HG03139 (cell line): Measurements from ENCODE around the gene RAD51B.

Source experiments
- ATAC-seq: cut with Tn5 transposase; IDR thresholded peaks from one replicate; pipeline ENCODE4 v1.9.1; 2021; ENCODE audit not compliant: unreplicated experiment

RAD51B gene

DNA sequence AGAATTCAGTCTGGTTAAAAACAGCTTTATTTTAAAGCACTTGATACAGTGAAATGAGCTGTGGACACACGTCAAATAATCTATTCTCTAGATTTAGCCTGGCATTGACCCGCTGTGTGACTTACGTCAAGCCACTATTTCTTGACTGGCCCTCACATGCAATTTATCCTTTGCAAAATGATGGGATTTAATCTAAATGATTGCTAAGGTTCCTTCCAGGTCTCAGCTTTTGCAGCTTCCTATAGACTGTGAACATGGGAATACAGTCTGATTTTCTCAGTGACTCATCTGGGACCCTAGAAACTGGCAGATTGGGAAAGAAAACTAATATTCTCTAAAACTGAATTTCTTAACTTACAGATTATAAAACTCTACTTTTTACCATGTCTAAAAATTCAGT lies 409.1 kb downstream of the RAD51B start:
- ATAC-seq, result no peak

DNA sequence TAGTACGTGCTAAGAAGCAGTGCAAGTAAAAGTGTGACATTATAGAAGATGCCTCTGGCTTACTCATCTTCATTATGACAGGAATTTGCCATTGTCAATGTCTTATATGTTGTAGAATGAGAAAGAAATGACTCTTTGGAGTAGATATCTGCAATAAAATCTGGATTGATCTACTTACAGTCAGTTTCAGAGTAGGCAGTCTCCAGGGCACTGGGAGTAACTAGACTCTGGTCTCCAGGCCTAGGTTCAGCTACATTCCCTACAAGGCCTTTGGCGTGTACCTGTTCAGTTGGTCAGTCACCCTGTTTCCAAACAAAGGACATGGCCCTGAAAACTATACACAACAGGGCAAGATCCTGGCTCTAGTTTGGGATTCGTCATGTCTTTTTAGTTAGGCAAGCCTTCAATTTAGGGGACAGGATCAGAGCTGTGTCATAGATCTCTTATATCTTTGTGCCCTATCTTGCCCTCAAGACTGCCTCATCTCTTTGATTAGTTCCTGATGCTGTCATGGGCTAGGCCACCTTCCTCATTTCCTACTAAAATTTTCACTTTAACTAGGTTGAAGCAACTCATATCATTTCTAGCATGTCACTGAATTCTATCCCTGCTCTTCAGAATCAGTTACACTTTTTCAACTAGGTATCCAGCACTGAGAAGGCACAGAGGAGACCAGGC lies 410.0 kb downstream of the RAD51B start:
- no peak for ATAC-seq

DNA sequence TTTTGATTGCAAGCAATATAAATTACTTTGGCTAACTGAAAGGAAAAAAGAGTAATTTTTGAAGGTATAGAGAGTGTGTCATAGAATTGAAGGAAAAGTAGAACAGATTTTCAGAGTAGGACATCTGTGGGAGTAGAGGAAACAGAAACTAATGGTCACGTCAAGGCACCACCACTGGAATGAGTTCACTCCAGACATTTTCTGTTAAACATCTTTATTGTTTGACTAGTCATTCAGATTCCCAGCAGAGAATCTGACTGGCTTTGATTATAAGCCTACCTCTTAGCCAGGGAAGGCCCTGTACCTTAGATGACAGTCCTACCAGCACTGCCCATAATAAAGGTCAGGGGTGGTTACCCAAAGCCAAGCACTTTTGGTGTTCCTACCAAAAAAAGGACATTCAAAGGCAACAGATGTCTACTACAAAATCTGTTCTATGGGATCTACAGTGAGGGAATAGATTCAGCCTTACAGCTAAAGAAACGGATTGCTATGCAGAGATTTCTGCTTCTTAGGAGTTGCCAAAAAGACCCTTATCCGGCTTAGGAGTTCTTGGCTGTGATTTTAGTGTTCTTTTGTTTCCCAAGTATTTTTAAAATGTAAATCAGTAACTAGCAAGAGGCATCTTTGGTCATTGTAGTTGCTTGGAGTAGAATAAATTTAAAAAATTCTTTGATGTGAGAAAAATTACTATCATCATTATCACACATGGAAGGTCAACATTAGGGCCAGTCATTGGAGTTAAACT lies 410.8 kb downstream of the RAD51B start:
- no peak for ATAC-seq

DNA sequence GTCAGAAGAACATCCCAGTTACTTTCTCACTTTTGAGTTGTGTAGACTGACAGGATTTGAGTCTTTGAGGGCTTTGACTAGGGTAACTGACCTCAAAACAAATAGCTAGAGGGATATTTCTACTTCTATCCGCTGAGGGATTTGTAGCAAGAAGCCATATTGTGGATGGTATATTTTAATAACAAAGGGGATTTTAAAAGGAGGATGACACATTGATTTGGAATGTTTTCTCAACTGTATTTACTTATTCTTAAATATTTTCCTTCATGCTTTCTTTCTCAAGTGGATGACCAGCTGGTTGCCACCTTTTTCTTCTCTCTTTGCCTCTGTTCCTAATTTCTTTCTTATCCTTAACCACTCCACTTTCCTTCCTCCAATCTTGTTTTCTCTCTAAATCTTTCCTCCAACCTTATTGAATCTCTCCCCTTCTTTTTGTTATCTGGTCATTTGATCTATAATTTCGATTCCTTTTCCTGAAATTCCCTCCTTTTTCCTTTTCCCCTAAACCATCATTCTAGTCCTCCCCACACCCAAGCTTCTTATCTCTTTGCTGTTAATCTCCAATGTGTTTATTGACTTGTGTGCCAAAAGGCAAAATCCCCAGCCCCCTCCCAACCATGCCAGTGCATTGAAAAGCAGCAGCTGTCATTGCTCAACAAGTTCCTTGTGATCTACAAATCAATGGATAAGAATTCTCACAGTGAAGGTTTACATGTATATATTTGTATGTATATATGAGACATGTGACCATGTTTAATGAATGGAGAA lies 411.6 kb downstream of the RAD51B start:
- no peak for ATAC-seq

DNA sequence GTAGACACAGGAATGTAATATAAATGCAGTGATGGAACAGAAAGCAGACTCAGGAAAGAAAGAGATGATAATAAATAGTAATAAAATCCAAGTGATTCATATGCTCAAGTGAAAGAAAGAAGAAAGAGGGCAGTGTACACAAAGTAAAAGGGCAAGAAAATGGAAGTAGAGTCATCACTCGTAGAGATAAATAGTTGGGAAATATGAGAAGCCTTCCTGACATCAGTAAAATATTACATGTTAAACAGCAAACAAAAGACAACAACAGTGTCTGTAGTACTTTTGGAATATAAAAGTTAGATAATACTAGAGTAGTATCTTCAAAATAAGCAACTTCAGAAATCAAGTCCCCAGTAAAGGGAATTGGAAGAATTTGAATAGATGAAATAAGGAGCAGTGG lies 412.3 kb downstream of the RAD51B start:
- ATAC-seq, result no peak

DNA sequence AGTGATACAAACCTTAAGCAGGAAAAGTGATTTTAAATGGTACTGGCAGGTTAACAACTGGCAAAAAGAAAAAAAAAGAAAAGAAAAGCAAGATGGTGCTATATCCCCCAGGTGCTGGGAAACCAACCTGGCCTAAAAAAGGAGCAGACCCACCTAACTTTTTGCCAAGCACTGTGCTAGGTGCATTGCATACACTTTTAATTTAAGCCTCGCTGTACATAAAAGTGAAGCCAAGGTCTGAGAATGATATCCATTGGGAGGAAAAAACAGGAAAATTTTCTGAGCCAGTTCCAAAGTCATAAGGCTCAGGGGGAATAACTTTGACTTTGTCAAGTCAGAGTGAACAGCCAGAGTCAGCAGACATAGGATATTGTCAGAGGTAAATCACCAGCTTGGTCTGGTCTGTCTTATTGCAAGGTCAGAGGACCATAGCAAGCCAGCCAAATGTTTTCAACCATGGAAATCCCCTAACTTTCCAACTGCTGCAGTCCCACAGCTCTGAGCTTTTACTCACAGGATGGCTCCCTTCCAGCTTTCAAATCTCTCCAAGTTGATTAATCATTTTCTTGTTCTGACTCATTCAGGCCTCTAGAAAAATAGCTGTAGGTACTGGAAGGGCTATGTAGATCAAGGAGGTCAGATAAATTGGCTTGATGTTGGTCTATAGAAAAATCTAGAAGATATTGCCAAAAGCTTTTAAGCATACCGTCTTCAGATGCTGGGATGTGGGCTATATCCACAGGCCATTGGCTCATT lies 412.9 kb downstream of the RAD51B start:
- peak; percentile 76 for ATAC-seq

DNA sequence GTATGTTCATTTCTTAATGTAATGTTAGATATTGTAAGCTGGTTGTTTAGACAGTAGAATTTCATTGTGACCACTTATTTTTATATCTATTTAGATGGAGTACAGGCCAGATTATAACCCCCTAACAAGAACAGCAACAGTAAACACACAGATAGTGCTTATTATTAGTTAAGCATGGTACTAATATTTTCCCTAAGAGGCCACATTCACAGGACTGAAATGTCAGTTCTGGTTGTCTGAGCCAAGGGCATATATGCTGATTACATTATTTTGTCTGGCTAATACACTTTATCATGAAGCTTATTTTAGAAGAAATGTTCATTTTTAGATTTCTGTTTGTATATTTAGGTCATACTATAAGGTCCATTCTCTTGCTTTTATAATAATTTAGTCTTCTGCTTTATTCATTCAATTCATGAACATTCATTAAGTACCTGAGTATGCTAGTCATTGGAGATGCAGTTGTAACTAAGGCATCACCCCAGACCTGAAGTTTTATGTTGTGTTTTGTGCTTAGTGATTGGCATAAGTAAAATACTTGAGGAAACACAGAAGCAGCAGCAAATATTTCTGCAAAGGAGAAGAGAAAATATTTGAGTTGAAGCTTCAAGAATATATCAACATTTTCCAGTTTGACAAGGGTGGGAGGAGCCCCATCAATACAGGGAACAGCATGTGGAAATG lies 413.7 kb downstream of the RAD51B start:
- no peak for ATAC-seq

DNA sequence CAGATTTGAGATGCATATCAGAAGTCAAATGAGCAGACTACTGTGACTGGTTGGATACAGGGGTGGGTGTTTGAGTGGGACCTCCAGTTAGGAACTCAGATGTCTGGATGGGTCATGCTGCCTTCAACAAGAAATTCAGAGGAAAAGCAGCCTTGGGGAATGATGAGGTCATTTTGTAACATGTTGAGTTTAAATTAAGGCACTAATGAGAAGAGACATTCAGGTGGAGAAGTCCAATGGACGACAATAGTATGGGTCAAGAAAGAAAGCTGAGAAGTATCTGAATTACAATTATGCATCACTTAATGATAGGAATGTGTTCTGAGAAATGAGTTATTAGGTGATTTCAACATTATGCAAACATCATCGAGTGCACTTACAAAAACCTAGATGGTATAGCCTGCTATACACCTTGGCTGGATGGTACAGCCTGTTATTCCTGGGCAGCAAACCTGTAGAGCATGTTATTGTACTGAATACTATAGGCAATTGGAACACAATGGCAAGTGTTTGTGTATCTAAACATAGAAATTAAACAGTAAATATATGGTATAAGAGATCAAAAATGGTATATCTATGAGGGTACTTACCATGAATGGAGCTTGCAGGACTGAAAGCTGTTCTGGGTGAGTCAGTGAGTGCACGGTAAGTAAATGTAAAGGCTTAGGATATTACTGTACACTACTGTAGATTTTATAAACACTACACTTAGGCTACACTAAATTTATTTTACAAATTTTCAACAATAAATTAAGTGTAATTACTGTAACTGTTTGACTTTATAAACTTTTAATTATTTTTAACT lies 414.7 kb downstream of the RAD51B start:
- ATAC-seq, result no peak

DNA sequence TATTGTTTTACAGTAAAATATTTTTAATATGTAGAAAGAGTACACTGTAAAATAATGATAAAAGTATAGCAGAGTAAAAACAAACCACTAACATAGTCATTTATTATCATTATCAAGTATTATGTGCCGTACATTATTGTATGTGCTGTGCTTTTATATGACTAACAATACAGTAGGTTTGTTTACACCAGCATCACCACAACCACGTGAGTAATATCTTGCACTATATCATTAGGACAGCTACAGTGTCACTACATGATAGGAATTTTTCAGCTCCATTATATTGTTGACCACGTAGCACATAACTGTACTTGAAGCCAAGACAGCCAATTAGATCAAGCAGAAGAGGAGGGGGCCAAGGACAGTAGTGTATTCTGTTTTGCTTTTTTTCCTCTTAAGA lies 415.4 kb downstream of the RAD51B start:
- ATAC-seq, result no peak

DNA sequence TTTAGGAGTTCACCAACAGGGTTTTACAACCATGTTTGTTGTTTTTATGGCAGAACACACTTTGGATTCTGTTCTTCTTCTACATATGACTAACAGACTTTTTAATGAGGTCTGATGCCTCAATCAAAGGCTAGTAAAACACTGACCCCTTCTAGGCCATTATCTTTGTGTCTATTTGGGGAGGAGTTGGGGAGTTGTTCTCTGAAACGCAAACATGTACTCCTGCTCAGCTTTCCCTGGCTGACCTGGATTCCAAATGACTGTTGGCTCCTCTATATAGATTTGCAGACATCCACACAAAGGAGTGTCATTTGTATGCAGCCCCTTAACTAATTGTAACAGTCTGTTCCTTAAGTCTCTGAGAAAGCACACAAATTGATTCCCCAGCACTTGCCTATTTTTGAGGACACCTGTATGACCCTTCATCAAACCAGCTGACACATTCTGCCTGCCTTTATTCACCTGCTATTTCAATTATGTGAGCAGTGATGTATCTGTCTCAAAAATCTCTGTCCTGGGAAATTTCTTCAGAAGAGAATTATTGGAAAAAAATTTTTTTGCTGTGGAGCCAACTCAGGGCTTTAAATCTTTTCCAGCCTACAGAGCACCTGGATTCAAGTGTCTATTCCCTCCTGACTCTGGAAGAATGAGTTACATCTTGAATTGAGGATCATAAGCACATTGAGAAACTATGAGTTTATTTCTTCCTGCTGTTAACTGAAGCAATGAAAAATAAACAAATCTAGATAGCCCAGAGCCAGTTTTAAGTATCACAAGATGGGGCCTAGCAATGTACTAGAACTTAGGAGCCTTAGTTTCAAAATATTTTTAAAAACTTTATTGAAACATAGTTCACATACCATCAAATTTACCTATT lies 417.2 kb downstream of the RAD51B start:
- ATAC-seq, result no peak

DNA sequence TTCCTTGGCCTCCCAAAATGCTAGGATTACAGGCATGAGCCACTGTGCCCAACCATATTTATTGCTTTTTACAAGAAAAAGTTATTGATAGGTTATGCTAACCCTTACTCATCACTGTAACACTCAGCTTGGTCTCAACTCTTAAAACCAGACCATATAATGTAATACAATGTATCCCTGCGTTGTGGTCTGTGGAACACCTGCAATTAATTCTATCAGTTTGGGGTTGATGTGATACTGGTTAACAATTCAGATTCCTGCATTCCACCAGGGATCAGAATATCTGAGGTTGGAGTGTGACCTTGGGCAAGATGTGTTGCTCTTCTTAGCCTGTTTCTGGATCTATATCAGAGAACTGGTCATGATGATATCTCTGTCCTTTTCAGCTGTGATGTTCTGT lies 419.0 kb downstream of the RAD51B start:
- ATAC-seq, result no peak

DNA sequence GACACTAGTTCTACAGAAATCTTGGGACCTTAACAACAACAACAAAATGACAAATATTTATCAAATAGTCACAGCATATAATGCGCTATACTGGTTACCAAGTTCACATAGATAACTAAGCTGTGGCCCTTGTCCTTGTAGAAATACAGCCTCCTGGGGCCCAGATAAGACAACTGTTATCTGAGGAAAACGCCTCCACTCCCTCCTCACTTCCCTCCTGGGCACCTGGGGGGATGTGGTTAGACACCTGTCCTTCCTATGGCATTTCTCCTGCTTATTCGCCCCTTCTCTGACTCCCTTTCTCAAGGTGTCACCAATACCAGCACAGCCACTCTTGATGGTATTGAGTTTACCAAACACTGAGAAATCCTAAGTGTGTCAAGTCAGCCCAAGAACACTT lies 419.4 kb downstream of the RAD51B start:
- ATAC-seq, result no peak

DNA sequence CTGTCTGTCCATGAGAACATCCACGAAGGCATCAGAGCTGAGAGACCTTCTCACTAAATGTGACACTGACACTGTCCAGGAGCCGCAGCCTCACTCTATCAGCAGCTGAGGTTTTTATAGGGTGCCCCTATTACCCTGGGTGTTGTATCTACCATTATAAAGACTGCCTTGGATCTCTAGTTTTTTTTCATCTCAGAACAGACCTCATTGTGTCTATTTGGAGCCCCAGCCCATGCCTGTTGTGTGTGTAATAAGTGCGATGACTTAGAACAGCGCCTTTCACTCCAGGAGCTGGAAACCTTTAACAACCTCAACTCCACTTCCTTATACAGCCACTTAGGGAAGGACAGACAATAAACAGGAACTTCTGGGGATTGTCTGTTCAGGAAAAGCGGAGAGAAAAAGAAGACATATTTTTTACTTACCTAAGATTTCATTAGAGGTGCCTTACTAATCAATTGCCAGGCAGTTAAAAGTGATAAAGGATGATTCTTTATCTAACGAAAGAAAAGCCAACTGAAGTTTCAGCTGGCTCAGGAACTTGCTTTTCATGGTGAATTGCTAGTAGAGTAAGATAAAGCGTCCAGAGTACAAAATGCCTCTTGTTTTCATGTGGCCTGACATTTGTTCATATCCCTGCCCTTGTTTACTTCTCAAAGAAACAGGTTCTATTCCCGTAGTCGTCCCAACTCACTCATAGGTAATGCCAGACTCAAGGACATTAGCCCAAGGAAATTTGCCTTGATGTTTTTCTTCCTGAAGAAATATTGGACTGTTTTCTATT lies 420.6 kb downstream of the RAD51B start:
- no peak for ATAC-seq

DNA sequence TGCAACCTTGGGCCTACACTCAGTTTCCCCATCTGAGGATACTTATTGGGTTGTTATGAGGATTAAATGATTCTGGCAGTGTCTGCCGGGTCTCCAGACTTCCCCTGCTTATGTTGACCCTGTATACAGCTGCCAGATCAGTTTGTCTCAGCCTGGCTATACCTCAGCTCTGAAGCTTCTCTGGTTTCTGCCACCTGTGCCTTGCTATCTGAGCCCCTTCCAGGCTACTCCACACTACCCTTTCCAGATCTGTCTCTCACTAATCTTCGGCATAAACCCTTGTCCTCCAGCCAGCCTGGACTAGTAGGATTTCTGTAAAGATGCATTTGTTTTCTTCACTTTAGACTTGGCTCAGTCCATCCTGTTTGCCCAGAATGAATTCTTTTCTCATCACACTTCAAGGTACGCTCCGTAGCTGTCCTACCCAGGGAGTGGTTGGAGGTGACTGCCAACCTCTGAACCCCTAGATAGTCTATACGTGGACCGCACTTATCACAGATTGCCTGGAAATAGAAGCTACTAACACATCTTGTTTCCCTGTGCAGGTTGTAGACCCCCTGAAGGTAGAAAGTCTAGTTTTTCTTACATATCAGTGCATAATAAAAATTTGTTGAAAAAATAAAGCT lies 422.4 kb downstream of the RAD51B start:
- ATAC-seq, result no peak

DNA sequence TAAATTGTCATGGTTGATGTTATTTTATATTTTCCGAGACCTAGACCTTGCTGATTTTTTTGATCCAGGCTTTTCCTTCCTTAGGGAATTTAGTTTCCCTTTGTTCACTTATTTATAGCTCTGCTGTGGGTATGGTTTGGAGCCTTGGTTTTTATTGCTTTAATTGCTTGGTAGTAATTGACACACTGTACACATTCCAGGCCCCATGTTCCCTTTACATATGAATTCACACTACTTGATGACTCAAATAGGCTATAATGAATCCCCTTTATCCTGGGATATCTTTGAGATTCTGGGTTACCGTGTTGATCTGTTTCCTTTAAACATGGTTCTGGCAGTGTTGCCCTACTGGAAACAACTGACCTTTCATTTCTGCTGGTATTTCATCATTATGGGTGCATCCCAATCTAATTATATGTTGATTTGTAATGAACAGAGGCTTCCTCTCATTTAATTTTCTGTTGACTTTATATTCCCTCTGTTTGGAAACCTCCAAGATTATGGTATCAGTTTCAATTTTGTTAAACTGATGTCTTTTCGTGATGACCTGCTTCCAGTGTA lies 424.0 kb downstream of the RAD51B start:
- ATAC-seq, result no peak

DNA sequence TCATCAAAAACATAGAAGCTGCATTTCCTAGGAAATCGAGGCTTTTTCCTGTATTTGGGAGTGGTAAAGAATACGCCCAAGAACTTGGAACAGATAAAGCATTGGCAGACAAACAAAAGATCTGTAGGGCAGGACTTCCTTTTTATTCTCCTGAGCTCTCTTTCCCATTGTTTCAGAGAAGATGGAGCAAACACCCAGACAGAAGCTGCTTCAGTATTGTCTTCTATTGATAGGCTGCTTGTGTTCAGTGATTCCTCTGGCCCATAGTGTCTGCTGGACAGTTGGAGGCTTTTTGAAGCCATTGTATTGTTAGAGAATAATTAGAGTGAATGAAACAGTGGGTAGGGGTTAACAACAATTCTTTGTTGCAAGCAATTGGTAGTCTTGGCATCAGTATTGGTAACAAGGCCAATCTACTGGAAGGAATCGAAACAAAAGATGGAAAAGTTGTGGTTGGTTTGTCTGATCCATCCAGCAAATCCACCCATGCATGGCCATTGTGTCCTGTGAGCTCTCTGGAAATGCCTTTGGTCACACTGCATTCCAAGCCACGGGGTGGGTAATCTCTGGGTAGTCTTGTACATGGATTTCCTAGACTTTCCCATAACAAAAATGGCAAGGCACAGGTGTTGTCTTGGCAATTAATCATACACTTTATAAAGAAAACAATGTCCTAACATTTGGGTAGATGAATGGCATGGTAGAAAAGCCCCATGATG lies 424.8 kb downstream of the RAD51B start:
- no peak for ATAC-seq
